GM18502 (cell line): ENCODE measurements around the gene TRNT1.

ENCODE experiments used
- ATAC-seq: cut with Tn5 transposase; IDR thresholded peaks from one replicate; pipeline ENCODE4 v1.9.1; 2021; ENCODE audit warnings: mild to moderate bottlenecking; ENCODE audit not compliant: unreplicated experiment, poor library complexity

The TRNT1 gene

GRCh38 chr3:3110299-3110630 lies 16.5 kb upstream of the TRNT1 start, which contains the start of gene IL5RA:
Gene IL5RA (minus strand): TSS chr3:3110374. CDS start chr3:3104984, 5,390 bp downstream.
- peak; percentile 65 for ATAC-seq

GRCh38 chr3:3110749-3111361 lies 15.9 kb upstream of the TRNT1 start:
- ATAC-seq, result no peak

GRCh38 chr3:3113042-3113709 lies 13.6 kb upstream of the TRNT1 start:
- ATAC-seq, result no peak

- ATAC-seq, result no peak
Measured at GRCh38 chr3:3117651-3118050, 9.1 kb upstream of the TRNT1 start.

GRCh38 chr3:3119393-3119851 lies 7.3 kb upstream of the TRNT1 start:
- peak; percentile 67 for ATAC-seq

- no peak for ATAC-seq
Measured at GRCh38 chr3:3125977-3126376, 763 bp upstream of the TRNT1 start.

- ATAC-seq, result peak; percentile 29
Measured at GRCh38 chr3:3127432-3128010, 781 bp downstream of the TRNT1 start.

GRCh38 chr3:3129579-3129978 lies 2.8 kb downstream of the TRNT1 start:
- no peak for ATAC-seq

- no peak for ATAC-seq
Measured at GRCh38 chr3:3133500-3133899, 6.8 kb downstream of the TRNT1 start.

- ATAC-seq, result no peak
Measured at GRCh38 chr3:3134750-3135448, 8.2 kb downstream of the TRNT1 start.

- ATAC-seq, result no peak
Measured at GRCh38 chr3:3137526-3137925, 10.8 kb downstream of the TRNT1 start.

- peak; percentile 49 for ATAC-seq
Measured at GRCh38 chr3:3141939-3142338, 15.2 kb downstream of the TRNT1 start.

- no peak for ATAC-seq
Measured at GRCh38 chr3:3145831-3146230, 19.1 kb downstream of the TRNT1 start.

GRCh38 chr3:3149560-3149959 lies 22.8 kb downstream of the TRNT1 start:
- no peak for ATAC-seq

- no peak for ATAC-seq
Measured at GRCh38 chr3:3151513-3151912, 24.8 kb downstream of the TRNT1 start.

- no peak for ATAC-seq
Measured at GRCh38 chr3:3154879-3155610, 28.3 kb downstream of the TRNT1 start.

- no peak for ATAC-seq
Measured at GRCh38 chr3:3157484-3157883, 30.7 kb downstream of the TRNT1 start.

- ATAC-seq, result no peak
Measured at GRCh38 chr3:3160826-3161225, 34.1 kb downstream of the TRNT1 start.

GRCh38 chr3:3165241-3165640 lies 38.5 kb downstream of the TRNT1 start:
- no peak for ATAC-seq

- no peak for ATAC-seq
Measured at GRCh38 chr3:3165650-3166049, 38.9 kb downstream of the TRNT1 start.

- ATAC-seq, result peak; percentile 49
Measured at GRCh38 chr3:3170998-3171397, 44.3 kb downstream of the TRNT1 start.
